PC-3 (cell line): ENCODE results near the gene PGAP6. TPM values are rescaled to one million over a fixed set of nuclear protein-coding genes. Genes with fewer than 3 reads are reported as not detected.

Experiments used
- ATAC-seq: fragments of 200-7000 bp; cut with Tn5 transposase; 2 replicates; pipeline ENCODE4 v1.9.1; 2020; ENCODE audit warnings: mild to moderate bottlenecking, moderate library complexity
- BruUV-seq: library from RNA; stranded (reverse); fragments of 400-500 nt; replicated peaks from 2 replicates; lab custom pipeline; 2021; lab: Mats Ljungman, UMichigan
- CTCF ChIA-PET: fragments of 300-600 bp; sonication (Branson Sonifier 250); formaldehyde crosslinking; loops from one replicate; lab custom pipeline; 2022; ENCODE audit warnings: antibody characterized with exemption; lab: Charles Lee
- POLR2A ChIA-PET: fragments of 300-600 bp; sonication (Branson Sonifier 250); formaldehyde crosslinking; loops from one replicate; lab custom pipeline; 2022; ENCODE audit warnings: antibody characterized with exemption; ENCODE audit not compliant: unreplicated experiment; lab: Charles Lee
- DNase-seq: peaks from one replicate; pipeline ENCODE4 v3.0.0-alpha.2; 2015
- H2AFZ ChIP-seq: fragments of 300-600 bp; sonication (generic); 2 replicates; pipeline ENCODE4 v1.6.0; 2016; ENCODE audit warnings: antibody characterized with exemption, low read length
- H3F3A ChIP-seq: fragments of 300-600 bp; sonication (generic); one replicate; pipeline ENCODE4 v1.6.0; 2017; ENCODE audit warnings: antibody characterized with exemption, low read length, control low read depth, mild to moderate bottlenecking; ENCODE audit not compliant: unreplicated experiment
- H3K27ac ChIP-seq: fragments of 300-600 bp; sonication (generic); 2 replicates; pipeline ENCODE4 v1.5.1; 2016; ENCODE audit warnings: mild to moderate bottlenecking, low read length
- H3K27me3 ChIP-seq: fragments of 300-600 bp; sonication (generic); 2 replicates; pipeline ENCODE4 v1.6.1; 2016; ENCODE audit warnings: low read length, mixed read lengths
- H3K36me3 ChIP-seq: fragments of 300-600 bp; sonication (generic); 2 replicates; pipeline ENCODE4 v1.6.1; 2016; ENCODE audit warnings: low read depth, mixed run types, low read length, mixed read lengths
- H3K4me1 ChIP-seq: fragments of 300-600 bp; sonication (generic); 2 replicates; pipeline ENCODE4 v1.5.1; 2016; ENCODE audit warnings: low read length; ENCODE audit not compliant: insufficient read depth
- H3K4me2 ChIP-seq: fragments of 300-600 bp; sonication (generic); 2 replicates; pipeline ENCODE4 v1.6.0; 2016; ENCODE audit warnings: low read length
- H3K4me3 ChIP-seq: fragments of 300-600 bp; sonication (generic); 2 replicates; pipeline ENCODE4 v1.5.1; 2016; ENCODE audit warnings: mild to moderate bottlenecking, low read length, mixed read lengths
- H3K79me2 ChIP-seq: fragments of 300-600 bp; sonication (generic); 2 replicates; pipeline ENCODE4 v1.6.1; 2017; ENCODE audit warnings: low read length, mixed read lengths
- H3K9ac ChIP-seq: fragments of 300-600 bp; sonication (generic); 2 replicates; pipeline ENCODE4 v1.6.0; 2016; ENCODE audit warnings: mild to moderate bottlenecking, low read length
- H3K9me2 ChIP-seq: fragments of 300-600 bp; sonication (generic); replicated peaks from 2 replicates; pipeline ENCODE4 v1.6.1; 2016; ENCODE audit warnings: mixed run types, low read length, mixed read lengths
- H3K9me3 ChIP-seq: fragments of 300-600 bp; sonication (generic); 2 replicates; pipeline ENCODE4 v1.6.1; 2016; ENCODE audit warnings: low read length, mixed read lengths
- H4K20me1 ChIP-seq: fragments of 300-600 bp; sonication (generic); 2 replicates; pipeline ENCODE4 v1.6.1; 2016; ENCODE audit warnings: low read length, mixed read lengths
- CTCF ChIP-seq: fragments of 300-600 bp; sonication (generic); conservative IDR thresholded peaks from 2 replicates; pipeline ENCODE4 v1.5.1; 2017; ENCODE audit warnings: antibody characterized with exemption, low read depth, mild to moderate bottlenecking, low read length
- EZH2 ChIP-seq: fragments of 300-600 bp; sonication (generic); IDR thresholded peaks from one replicate; pipeline ENCODE4 v1.6.1; 2017; ENCODE audit warnings: antibody characterized with exemption, mild to moderate bottlenecking, low read length; ENCODE audit not compliant: unreplicated experiment
- EZH2phosphoT487 ChIP-seq: fragments of 300-600 bp; sonication (generic); IDR thresholded peaks from 2 replicates; pipeline ENCODE4 v1.6.1; 2018; ENCODE audit warnings: mild to moderate bottlenecking, antibody characterized with exemption, low read length, borderline replicate concordance
- intact Hi-C: fragments of 100-400 bp; cut with micrococcal nuclease; formaldehyde crosslinking; loops from 2 replicates; pipeline ENCODE4 v1.9.0; 2023
- total RNA-seq: library from RNA; depleted of rRNA; stranded (reverse); fragments of >200 nt; gene quantifications from 2 replicates; pipeline ENCODE4 v1.2.3, GENCODE V29; 2014

Gene PGAP6
- total RNA-seq, 1 experiment from 2014 or later: 40.8 TPM

- no peak overlapping the region for H3K4me3 ChIP-seq
- H3K79me2 ChIP-seq: peaks cover 10% of the 10 kb centered on the region
- H3F3A ChIP-seq: no peaks in the 10 kb centered on the region
- no peaks in the 10 kb centered on the region for H3K36me3 ChIP-seq
- H3K4me2 ChIP-seq: no peak overlapping the region
- no TSS peak for BruUV-seq
- no peaks in the 10 kb centered on the region for H3K27me3 ChIP-seq
- H2AFZ ChIP-seq: no peak overlapping the region
- no peak for DNase-seq
- POLR2A ChIA-PET: no interaction called here
- intact Hi-C loops: no loop called here
- CTCF ChIA-PET: no interaction called here
- no peak for ATAC-seq
- H3K9me2 ChIP-seq: no peaks in the 10 kb centered on the region
- no peak overlapping the region for H3K27ac ChIP-seq
- no peaks in the 10 kb centered on the region for H3K4me1 ChIP-seq
- TF ChIP-seq EZH2: no peak
- TF ChIP-seq CTCF: no peak
- no peak for TF ChIP-seq EZH2phosphoT487
- H3K9ac ChIP-seq: no peak overlapping the region
- no peaks in the 10 kb centered on the region for H3K9me3 ChIP-seq
- no peaks in the 10 kb centered on the region for H4K20me1 ChIP-seq
Observed at GRCh38 chr16:405548-406506, 24.0 kb upstream of the PGAP6 start.

- intact Hi-C loops: no loop called here
- Histone ChIP-seq H3K36me3 (no peaks in the 10 kb centered on the region), H3K4me3 (no peak overlapping the region), H3K9me2 (no peaks in the 10 kb centered on the region), H3K9ac (no peak overlapping the region), H3K79me2 (peaks cover 14% of the 10 kb centered on the region), H3K4me2 (no peak overlapping the region), H3K27me3 (no peaks in the 10 kb centered on the region), H3K9me3 (no peaks in the 10 kb centered on the region), H3K4me1 (peaks cover 6% of the 10 kb centered on the region; the same call in 1 of the 2 replicates), H3F3A (no peaks in the 10 kb centered on the region), H4K20me1 (no peaks in the 10 kb centered on the region), H3K27ac (no peak overlapping the region), H2AFZ (no peak overlapping the region)
- no peak for TF ChIP-seq CTCF
- no peak for TF ChIP-seq EZH2
- TF ChIP-seq EZH2phosphoT487: no peak
- ChIA-PET CTCF (no interaction called here), POLR2A (no interaction called here)
- DNase-seq (no peak), ATAC-seq (no peak)
- no TSS peak for BruUV-seq
Observed at GRCh38 chr16:404971-405486, 23.3 kb upstream of the PGAP6 start.
